K562 (cell line): Measurements from ENCODE around the gene AFF1. TPM values are rescaled to one million over a fixed set of nuclear protein-coding genes. Genes with fewer than 3 reads are reported as not detected.

Experiments
- CBFA2T3 ChIP-seq: fragments of 450-650 bp; IDR thresholded peaks from 2 replicates; pipeline ENCODE4 v1.6.1; 2017
- DIDO1 ChIP-seq: fragments of 450-650 bp; IDR thresholded peaks from 2 replicates; pipeline ENCODE4 v1.6.1; 2016; ENCODE audit warnings: low read depth, missing biosample characterization, missing genetic modification characterization
- GTF2E2 ChIP-seq: fragments of 200-800 bp; sonication (Bioruptor generic); IDR thresholded peaks from 2 replicates; pipeline ENCODE4 v1.6.1; 2016; ENCODE audit warnings: missing genetic modification characterization, missing compliant biosample characterization
- HDAC1 ChIP-seq, 2 experiments: fragments of 450-650 bp; IDR thresholded peaks; 2 replicates each; pipeline ENCODE4 v1.6.1; 2016 to 2017; ENCODE audit warnings: inconsistent platforms in 1 of 2, mild to moderate bottlenecking in 1 of 2, moderate library complexity in 1 of 2
- MEIS2 ChIP-seq: fragments of 450-650 bp; IDR thresholded peaks from 2 replicates; pipeline ENCODE4 v1.6.1; 2014; ENCODE audit warnings: mild to moderate bottlenecking; ENCODE audit not compliant: partially characterized antibody
- NFE2 ChIP-seq: IDR thresholded peaks from 2 replicates; pipeline ENCODE4 v1.6.1; 2014; ENCODE audit warnings: antibody characterized with exemption, low read depth
- PHB2 ChIP-seq: fragments of 450-650 bp; IDR thresholded peaks from 2 replicates; pipeline ENCODE4 v1.6.1; 2017; ENCODE audit warnings: low read depth
- ZNF561 ChIP-seq: fragments of 450-650 bp; formaldehyde crosslinking; conservative IDR thresholded peaks from 2 replicates; pipeline ENCODE4 v1.4.0; 2020; ENCODE audit warnings: mild to moderate bottlenecking, moderate library complexity
- polyA plus RNA-seq, 8 experiments: library from polyadenylated mRNA; depleted of rRNA in 4 of 8; stranded (reverse) in 5 of 8; unstranded in 3 of 8; fragments of >200 nt; fragmentation: Nextera tagmentation in 2 of 8; fragmentation: Illumina TruSeq in 1 of 8; extraction: Ambion mirVana in 2 of 8; extraction: Trizol in 1 of 8; gene quantifications; 2 replicates each; pipeline versions ENCODE4 v1.2.1 to v1.2.3, GENCODE V29; 2011 to 2014; ENCODE audit warnings: inconsistent platforms in 1 of 8, missing spikeins in 1 of 8
- total RNA-seq, 7 experiments: library from RNA; depleted of rRNA in 6 of 7; stranded (reverse); fragments of >200 nt in 6 of 7; fragmentation: Illumina TruSeq in 2 of 7; extraction: Trizol in 2 of 7; gene quantifications; 2 replicates each; pipeline versions ENCODE4 v1.2.1 to v1.2.3, GENCODE V29; 2011 to 2021; ENCODE audit warnings: low replicate concordance in 1 of 7
- TF ChIP-seq, protein P1 (sequence below): fragments of 250-450 bp; sonication (Bioruptor Pico); IDR thresholded peaks from 2 replicates; pipeline ENCODE4 v1.8.0; 2021; ENCODE audit warnings: moderate library complexity, mild to moderate bottlenecking, inconsistent platforms
- TF ChIP-seq, protein P2 (sequence below): fragments of 450-650 bp; formaldehyde crosslinking; conservative IDR thresholded peaks from 2 replicates; pipeline ENCODE4 v1.4.0; 2022; ENCODE audit warnings: mild to moderate bottlenecking, missing genetic modification characterization
- TF ChIP-seq, protein P3 (sequence below): fragments of 450-650 bp; IDR thresholded peaks from 2 replicates; pipeline ENCODE4 v1.6.1; 2016

The AFF1 gene
- total and polyA plus RNA-seq, 9 of the 15 experiments (the other 6 are each of a cell fraction or from before 2014, with no cell fraction given), result 4.1 to 47.5 (median 17.2) TPM

DNA sequence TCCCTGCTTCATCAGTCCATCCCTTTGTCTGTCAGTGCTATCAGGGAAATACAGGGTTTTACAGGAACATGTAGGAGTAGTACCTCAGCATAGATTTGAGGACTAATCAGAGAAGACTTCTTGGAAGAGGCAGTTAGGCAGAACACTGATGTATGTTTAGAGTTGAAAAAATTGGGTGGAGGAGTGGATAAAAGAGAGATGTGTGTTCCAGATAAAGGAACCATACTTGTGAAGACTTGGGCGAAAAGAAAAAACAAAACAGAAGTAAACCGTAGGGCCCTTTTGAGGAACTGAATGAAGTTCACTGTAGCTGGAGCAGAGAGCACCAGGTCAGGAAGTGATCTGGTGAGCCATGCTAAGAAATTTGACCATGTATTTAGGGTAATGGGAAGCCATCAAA, 32.3 kb downstream of the AFF1 start (continued):
- TF ChIP-seq, protein P1, sequence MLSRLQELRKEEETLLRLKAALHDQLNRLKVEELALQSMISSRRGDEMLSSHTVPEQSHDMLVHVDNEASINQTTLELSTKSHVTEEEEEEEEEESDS, result no peak
- no peak for TF ChIP-seq NFE2
- no peak for TF ChIP-seq GTF2E2 (tag)
- TF ChIP-seq, protein P2, sequence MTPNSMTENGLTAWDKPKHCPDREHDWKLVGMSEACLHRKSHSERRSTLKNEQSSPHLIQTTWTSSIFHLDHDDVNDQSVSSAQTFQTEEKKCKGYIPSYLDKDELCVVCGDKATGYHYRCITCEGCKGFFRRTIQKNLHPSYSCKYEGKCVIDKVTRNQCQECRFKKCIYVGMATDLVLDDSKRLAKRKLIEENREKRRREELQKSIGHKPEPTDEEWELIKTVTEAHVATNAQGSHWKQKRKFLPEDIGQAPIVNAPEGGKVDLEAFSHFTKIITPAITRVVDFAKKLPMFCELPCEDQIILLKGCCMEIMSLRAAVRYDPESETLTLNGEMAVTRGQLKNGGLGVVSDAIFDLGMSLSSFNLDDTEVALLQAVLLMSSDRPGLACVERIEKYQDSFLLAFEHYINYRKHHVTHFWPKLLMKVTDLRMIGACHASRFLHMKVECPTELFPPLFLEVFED, result no peak
- peak; percentile 87 for TF ChIP-seq CBFA2T3
- peak; percentile 3 for TF ChIP-seq MEIS2
- TF ChIP-seq, protein P3, sequence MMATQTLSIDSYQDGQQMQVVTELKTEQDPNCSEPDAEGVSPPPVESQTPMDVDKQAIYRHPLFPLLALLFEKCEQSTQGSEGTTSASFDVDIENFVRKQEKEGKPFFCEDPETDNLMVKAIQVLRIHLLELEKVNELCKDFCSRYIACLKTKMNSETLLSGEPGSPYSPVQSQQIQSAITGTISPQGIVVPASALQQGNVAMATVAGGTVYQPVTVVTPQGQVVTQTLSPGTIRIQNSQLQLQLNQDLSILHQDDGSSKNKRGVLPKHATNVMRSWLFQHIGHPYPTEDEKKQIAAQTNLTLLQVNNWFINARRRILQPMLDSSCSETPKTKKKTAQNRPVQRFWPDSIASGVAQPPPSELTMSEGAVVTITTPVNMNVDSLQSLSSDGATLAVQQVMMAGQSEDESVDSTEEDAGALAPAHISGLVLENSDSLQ, result peak; percentile 19; the same call in 1 of the 2 replicates
- TF ChIP-seq PHB2, result no peak
- TF ChIP-seq DIDO1 (tag), result no peak
- peak; percentile 50 to 90; a peak in 3 of 4 replicates for TF ChIP-seq HDAC1 (IDR thresholded peaks at IDR 0.05)
- TF ChIP-seq ZNF561 (CRISPR knock-in tag), result no peak
